Activated CD8-positive, alpha-beta memory T cell treated with anti-CD3 and anti-CD28 coated beads, Interleukin-2, amount 50 U/mL, for 1 hour (primary cell): ENCODE results near the gene CHTF8.

Experiments
- DNase-seq: peaks from one replicate; pipeline ENCODE4 v3.0.0-alpha.2; 2020; ENCODE audit errors: extremely low read depth

Gene CHTF8

DNA sequence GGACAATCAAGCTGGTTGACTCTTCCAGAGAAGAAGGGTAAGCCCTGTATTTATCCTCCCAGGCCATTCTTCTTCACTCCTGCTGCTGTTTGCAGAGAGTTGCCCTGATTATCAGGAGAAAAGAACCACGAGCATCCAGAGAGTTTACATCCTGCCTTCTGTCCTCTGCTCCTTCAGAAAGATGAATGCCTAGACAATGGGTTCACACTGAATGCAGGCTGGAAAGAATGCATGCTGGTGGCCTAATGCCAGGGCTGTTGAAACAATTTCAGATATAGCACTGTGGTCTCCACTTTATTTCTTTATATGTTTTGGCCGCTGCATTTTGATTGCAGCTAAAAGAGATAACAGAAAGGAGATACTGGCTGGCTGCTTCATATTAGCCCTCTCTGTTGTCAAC lies 48.1 kb downstream of the CHTF8 start:
- no peak for DNase-seq

- no peak for DNase-seq
Measured at GRCh38 chr16:69083306-69083941, 49.0 kb downstream of the CHTF8 start.

- DNase-seq: no peak
Measured at GRCh38 chr16:69079697-69080096, 52.7 kb downstream of the CHTF8 start.

DNA sequence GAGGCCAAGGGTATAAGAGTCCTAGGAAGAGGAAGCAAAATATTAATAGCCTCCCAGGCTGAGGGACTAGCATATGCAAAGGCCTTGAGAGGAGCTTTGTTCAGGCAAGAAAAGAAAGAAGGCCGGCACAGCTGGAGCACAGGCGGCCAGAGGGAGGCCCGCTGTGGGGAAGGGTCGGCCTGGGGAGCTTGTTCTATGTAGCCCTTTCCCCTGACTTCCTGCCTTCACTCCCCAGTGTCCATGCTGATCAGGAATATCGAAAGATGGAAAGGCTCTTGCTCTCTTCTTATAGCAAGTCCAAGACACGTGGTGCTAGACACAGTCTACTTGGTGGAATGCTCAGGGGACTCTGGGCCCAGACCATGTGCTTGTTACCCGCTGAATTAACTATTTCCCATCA lies 54.3 kb downstream of the CHTF8 start:
- no peak for DNase-seq

DNA sequence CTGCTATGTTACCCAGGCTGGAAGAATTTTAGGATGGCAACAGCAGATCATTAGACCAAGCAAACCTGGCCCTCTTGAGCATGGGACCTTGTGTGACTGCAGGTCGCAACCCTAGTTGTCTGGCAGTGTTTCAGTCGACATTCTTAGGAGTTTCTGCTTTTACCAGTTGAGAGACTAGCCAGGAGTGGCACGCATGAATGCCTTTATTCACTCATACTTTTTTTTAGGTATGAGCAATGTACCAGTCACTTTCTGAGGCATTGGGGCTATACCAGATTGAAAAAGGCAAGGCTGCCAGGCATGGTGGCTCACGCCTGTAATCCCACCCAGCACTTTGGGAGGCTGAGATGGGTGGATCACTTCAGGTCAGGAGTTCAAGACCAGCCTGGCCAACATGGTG lies 55.1 kb downstream of the CHTF8 start:
- no peak for DNase-seq

GRCh38 chr16:69073181-69073702 lies 59.1 kb downstream of the CHTF8 start:
- no peak for DNase-seq

DNA sequence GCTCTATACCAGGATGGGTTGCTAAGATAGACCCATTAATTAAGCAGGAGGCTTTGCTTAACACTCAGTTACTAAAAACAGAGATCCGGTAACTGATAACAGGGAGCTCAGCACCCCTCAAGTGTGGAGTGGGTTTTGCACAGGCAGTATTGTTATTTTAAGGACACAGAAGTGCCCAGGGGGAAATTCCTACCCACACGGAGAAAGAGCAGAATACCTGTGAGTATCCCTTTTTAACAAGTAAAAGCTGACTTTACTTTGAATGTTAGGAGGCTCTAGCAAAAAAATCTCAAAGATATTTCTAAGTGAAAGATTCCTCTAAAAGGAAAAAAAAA lies 59.8 kb downstream of the CHTF8 start:
- no peak for DNase-seq

GRCh38 chr16:69071036-69071435 lies 61.4 kb downstream of the CHTF8 start:
- no peak for DNase-seq

DNA sequence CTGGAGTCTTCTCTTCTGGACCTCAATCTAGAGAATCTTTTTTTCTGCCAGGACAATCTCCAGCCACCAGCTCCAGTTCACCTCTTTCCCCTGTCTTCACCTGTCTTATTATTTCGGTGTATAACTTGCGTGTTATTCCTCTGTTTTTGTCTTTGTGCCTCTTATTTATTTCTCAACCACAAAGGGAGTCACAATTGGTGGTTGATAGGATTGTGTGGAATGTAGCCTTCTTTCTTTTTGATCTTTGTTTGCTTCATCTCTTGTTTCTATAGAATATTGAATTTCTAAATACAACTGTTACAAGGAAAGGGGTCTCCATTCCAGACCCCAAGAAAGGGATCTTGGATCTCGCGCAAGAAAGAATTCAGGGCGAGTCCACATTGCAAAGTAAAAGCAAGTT lies 62.9 kb downstream of the CHTF8 start:
- DNase-seq: no peak
